HG03342 (cell line): Measurements from ENCODE around the gene ZFR2.

Experiments
- ATAC-seq: cut with Tn5 transposase; IDR thresholded peaks from one replicate; pipeline ENCODE4 v1.9.1; 2021; ENCODE audit warnings: mild to moderate bottlenecking, moderate library complexity; ENCODE audit not compliant: unreplicated experiment

ZFR2 gene

DNA sequence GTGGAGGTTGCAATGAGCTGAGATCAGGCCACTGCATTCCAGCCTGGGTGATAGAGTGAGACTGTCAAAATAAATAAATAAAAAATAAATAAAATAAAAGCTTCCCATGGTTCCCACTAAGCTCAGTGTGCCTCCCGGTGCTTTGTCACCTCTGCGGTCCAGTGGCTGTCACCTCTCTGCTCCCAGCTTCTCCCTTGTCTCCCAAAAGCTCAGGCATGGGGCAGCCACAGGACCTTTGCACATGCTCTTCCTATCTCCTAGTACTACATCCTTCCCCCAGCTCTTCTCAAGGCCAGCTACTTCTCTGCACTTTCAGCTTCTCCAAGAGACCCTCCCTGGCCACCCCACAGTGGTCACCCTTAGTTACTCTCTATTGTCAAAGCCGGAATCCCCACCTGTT lies 75.0 kb downstream of the ZFR2 start:
- no peak for ATAC-seq

DNA sequence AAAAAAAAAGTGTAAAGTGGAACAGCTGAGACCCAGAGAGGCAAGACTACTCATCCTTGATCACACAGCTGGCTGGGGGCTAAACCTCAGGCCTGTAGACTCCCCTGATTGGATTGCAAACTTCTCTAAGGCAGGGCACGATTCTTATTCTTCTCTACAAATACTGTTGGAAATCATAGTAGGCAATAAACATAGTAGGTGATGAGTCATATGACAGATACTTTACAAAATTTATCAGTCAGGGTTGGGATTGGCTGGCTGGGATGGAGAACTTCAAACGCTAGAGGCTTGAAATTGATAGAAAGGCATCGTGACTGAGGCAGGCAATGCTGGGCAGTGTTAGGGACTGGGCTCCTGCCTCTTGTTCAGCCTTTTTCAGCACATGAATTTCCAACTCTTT lies 76.7 kb downstream of the ZFR2 start:
- no peak for ATAC-seq

DNA sequence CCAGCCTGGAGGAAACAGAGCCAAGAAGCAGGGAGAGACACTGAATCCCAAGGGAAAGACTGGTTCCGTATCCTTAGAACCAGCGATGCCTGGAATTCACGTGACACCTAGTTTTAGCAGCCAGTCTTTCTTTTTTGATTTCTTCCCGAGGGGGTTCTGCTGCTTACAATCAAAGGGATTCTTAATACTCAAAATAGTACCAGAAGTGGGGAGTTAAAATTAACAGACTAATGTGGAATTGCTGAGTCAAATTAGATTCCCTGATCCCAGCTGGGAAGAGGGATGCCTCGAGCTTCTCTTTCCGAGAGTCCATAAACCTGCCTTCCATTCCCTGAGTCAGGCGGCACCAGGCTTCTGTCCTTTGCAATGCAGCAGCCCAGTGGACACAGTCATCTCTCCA lies 77.9 kb downstream of the ZFR2 start:
- ATAC-seq, result no peak

DNA sequence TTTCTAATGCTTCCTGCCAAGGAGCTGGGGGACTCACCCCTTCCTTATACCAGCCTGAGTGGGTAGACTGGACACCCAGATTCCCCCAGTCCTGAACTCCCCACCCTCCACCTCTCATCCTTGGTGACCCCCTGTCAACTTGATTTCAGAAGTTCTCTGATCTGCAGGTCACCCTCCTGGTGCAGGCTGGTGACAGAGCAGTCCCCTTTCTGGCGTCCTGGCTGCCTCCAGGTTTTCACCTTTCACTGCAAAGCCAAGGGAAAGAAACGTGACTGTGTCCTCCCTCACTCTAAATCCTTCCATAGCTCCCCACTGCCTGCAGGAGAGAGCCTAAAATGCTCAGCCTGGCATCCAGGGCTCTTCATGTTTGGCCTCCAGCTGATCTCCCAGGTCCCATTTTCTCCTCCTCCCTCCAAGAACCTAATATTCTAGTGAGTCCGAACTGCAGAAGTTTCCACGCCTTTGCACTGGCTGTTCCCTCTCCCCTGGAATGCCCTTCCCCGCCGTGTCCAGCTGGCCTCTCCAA lies 78.6 kb downstream of the ZFR2 start:
- no peak for ATAC-seq

DNA sequence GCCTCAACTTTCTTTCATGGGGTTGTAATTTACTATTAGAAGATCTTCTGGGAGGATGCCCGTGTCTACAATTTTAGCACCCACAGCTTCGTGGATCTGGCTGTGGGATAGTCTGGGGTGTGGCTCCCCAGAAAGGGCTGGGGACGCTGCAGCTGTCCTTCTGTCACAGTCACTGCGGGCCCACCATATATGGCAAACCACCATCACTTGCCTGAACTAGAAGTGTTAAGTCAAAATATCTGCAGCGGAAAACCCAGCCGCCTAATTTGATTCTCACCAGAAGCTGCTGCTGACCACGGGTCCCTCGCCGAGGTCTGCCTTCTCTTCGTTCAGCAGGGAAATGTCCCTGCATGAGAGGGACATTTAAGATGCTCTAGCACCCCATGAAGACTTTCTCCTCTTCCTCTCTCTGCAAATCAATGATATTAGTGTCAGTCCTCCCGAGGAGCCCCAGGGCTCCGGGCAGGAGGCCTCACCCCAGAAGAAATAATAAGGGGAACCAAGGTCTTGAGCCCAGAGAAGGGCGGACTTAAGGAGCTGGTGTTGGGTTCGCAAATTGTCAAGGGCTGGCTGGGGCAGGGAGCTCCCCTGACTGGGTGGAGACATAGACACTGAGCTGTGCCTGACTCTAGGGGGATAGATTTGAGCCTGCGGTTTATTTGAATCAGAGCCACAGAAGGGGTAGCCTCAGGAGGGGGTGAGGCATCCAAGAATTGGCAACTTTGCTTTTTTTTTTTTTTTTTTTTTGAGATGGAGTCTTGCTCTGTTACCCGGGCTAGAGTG lies 79.7 kb downstream of the ZFR2 start:
- ATAC-seq, result no peak

DNA sequence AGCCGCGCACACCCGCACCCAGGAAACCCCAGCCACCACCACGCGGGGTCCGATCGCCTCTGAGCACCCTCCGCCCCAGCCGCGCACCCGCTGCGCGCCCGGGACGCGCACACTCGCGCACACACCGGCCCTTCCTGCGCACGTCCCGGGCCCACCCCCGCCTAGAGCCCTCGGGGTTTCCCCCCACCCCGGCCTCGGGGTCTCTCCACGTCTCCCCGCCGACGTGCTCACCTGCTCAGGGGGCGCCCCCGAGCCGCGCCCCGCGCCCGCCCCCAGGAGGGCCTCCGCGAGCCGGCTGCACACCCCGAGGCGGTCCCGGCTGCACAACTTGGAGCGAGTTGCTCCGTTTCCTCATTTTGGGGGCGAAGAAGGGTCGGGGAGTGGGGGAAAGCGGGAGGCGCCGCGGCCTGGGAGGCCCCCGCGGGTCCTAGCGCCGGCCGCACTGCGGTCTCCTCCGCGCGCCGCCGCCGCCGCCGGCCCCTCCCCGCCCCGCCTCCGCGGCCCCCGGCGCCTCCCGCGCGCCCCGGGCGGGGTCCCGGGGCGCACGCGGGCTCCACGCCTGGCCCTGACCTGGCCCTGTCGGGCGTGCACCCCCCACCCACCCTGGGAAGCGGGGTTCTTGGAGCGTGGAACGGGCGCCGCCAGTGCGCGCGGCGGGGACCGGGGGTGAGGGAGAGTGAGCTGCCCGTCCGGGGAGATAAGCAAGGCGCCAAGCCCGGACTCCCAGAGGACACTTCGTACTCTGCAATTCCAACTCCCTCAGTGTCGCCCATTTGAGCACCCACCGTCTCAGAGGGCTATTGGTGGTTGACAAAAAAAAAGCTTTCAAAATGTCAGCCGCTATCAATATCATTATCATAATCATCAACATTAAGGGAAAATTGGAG lies 82.7 kb downstream of the ZFR2 start, which contains the start of gene MATK:
Gene MATK (minus strand): TSS at position 444 of the 887 bp plus-strand sequence. CDS start 1,246 bp downstream, outside the sequence.
- ATAC-seq, result no peak

DNA sequence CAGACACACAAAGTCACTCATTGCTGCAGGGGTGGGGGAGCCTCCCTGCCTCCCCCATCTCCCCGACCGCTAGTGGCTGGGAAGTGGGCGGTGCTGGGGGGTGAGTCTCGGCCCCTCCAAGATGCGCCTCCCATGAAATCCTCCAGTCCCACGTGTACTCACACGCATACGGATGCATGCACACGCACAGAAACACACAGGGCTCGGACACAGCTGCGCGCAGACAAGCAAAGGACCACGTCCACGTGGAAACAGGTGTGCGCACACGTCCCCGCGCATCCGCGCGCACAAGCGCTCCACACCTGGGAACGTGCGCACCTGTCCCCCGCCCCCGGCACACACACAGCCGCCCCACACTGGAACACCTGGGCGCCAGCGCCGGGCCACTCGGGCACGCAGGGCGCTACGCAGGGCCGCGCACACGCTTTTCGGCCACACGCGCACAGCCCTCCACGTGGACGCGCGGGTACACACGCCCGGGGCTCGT lies 83.3 kb downstream of the ZFR2 start:
- ATAC-seq, result no peak

DNA sequence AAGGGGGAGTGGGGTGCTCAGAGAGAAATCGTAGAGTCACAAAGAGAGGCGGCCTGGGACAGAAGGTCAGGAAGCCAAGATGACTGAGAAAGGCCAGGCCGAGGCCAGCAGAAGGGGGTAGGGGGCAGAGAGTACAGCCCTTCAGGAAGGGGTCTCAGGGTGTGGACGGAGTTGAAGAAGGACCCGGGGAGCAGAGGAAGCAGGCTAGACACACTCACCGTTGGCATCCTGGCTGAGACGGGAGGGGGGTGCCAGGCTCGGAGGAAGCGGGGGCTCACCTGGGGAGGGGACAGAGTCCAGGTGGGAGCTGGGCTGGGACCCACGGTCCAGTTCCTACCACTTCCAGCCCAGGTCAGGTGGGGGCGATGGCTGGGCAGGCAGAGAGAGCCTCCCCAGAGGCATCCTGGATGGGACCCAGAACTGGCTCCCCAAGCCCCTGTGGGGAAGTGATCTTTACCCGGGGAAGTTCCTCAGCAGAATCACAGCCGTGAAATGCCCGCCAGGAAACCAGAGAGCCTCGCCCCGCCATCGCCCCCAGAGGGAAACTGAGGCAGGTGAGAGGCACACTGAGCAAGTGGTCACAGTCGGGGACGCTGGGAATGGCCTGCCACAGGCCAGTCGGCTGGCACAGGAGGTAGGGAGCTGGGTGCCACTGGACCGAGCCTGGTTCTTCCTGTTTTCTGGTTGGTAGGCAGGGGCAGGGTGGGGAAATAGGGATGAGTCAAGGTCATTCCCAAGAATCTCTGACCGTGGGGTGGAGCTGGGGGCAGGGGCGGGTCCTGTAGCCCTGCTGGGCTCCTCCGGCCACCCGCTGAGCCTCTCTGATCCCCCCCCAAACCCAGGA lies 84.0 kb downstream of the ZFR2 start:
- ATAC-seq, result no peak

DNA sequence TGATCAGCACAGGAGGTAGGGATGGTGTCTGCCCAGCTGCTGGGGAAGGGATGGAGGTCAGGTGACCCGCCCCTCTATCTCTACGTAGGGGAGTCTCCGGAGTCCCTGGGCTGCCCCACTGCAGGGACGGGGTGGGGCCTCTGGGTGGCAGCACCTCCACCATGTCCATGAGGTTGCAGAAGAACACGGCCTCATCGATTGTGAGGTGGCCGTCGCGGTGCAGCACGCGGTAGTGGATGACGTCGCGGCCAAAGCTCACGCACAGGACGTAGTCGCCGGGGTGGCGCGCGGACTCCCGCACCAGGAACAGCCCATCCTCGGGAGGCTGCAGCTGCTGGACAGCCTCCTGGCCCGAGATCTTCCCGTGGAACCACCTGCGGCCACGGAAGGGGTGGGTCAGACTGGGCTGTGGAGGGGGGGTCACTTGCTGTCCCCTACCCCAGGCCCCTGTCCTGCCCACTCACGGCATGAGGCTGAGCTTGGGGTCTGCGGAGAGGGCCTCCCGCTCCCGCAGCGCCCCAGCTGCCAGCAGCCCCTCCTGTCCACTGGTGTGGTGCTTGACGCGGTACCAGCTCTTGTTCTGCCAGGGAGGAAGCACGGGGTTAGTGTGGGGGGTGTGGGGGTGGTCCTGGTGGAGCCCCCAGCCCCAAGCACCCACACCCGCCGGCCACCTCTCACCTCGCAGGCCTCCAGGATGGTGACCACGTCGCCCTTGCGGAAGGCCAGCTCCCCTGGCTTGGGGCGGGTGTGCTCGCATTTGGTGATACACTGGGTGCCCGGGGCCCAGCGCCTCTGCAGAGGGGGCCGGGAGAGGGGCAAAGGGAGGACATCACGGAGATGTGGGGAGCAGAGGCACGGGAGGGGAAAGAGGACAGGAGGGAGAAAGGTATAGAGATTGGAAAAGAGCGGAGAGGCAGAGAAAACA lies 84.9 kb downstream of the ZFR2 start:
- no peak for ATAC-seq

DNA sequence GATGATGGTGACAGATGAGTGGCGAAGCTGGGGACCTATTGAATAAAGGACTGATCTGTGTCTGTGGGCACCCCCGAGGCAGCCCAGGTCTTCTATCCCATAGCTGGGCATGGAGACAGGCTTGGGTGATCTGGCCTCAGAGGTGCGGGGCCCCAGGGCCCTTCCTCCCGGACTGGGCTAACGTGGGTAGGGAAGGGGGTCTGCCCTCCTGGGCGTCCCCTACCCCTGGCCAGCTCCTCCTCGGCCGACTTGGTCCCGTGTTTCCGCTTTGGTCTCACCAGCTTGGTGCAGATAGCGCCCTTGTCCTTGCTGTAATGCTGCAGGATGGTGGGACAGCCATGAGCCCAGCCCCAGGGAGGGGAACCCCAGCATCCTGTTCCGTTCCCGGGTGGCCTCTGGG lies 85.9 kb downstream of the ZFR2 start:
- ATAC-seq, result no peak

DNA sequence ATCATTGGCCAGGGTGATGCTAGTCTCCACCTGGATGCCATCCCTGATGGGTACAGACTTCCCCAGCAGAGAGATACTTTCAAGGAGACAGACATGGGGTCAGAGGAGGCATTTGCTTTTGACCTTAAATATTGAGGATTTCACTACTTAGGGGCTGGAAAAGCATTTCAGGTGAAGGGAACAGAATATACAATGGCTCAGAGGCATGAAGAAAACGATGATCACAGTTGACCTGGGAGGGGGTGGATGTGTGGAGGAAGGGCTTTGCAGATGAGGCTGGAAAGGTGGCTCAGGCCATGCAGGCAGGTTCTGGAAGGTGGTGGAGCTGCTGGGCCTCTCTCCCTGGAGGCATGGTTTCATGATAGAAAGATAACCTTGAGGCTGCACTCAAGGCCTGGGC lies 86.5 kb downstream of the ZFR2 start:
- no peak for ATAC-seq

DNA sequence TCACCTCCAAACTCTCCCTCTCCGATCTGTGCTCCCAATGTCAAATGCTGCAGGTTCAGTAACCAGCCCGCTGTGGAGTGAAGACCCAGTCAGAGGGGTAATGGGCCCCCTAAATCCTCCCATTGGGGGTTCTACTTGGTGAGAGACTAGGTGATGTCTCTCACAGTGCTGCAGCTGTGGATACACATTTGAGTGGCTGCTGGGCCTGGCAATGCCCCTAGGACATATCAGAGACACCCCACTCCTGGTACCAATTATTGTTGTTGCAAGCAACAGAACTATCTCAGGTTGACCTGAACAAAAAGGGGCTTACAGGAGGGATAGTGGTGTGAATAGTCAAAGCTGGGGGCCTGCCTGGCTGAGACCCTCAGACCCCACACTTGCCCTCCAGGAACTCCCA lies 87.2 kb downstream of the ZFR2 start:
- no peak for ATAC-seq

DNA sequence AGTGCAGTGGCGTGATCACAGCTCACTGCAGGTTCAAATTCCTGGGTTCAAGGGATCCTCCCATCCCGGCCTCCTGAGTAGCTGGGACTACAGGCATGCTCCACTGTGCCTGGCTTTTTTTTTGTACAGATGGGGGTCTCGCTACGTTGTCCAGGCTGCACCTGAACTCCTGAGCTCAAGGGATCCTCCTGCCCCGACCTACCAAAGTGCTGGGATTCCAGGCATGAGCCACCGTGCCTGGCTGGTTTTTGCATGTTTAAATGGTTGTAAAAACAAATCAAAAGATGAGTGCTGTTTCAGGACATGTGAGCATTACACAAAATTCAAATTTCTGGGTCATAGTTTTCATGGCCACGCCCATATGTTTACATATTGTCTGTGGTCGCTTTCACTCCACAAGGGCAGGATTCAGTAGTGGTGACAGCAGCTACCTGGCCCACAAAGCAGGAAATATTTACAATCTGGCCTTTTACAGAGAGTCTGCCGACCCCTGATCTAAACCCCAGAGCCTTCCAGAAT lies 88.0 kb downstream of the ZFR2 start:
- ATAC-seq, result no peak

DNA sequence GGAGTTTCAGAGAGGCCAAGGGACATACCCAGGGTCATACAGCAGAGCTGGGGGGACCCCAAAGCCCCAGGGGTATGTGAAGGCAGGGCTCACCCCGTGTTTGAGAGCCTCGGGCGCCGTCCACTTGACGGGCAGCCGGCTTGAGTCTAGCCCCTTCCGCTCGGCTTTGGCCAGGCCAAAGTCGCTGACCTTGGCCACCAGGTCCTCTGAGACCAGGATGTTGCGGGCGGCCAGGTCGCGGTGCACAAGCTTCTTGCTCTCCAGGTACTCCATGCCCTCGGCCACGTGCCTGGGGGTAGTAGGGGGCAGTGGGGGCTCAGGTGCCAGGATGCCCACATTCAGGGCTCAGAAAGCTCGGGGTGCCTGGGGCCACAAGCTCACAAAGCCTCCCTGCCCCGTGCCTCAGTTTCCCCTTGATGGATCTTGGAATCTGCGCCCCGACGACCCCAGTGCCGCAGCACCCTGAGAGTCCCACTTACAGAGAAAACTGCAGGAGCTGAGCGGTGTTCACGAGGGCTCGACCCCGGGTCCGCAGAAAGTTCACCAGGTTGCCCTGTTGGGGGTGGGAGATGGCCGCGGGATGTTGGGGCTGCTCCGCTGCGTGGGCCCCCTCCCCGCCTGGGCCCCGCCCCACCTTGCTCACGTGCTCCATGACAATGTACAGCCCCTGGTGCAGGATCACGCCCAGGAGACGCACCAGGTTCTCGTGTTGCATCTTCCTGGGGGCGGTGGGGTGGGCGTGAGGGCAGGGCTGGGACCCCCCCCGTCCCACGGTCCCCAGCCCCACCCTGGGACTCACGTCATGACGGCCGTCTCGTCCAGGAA lies 89.7 kb downstream of the ZFR2 start:
- no peak for ATAC-seq

DNA sequence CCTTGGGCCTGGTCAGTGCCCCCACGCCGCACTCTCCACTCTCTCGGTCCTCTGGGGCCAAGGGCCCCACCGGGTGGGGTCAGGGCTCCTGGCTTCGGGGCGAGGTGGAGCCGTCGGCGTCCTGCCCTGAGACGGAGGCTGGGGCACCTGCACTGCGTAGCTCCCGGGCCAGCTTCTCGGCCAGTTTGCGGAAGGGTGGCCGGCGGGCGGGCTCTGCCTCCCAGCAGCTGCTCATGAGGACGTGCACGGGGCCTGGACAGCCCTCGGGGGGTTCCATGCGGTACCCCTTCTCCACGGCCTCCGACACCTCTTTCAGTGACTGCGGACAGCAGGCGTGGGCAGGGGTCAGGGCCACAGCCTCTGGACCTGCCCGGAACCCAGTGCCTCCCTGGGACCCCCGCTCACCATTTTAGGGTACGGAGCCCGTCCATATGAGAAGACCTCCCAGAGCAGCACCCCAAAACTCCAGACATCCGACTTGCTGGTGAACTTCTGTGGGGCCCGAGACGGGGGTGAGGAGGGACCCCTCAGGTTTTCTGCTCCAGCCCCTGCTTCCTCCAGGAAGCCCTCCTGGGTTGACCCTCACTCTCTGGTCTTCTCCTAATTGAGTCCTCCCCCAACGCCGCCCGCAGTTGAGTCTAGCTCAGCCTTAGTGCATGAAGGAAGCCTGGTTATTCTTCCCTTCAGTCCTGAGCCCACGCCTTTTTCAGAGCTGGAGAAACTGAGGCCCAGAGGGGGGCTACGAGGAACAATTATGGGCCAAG lies 90.6 kb downstream of the ZFR2 start:
- ATAC-seq, result no peak

DNA sequence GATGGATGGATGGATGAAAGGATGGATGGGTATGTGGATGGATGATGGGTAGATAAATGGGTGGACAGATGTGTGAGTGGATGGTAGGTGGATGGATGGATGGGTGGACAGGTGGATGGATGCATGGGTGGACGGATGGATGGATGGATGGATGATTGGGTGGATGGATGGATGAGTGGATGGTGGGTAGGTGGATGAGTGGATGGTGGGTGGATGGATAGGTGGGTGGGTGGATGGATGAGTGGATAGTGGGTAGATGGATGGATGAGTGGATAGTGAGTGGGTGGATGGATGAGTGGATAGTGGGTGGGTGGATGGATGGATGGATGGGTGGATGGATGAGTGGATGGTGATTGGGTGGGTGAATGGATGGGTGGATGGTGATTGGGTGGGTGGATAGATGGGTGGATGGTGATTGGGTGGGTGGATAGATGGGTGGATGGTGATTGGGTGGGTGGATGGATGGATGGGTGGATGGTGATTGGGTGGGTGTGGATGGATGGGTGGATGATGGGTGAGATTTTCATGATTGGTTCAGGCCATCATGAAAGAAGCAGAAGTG lies 92.3 kb downstream of the ZFR2 start:
- no peak for ATAC-seq

DNA sequence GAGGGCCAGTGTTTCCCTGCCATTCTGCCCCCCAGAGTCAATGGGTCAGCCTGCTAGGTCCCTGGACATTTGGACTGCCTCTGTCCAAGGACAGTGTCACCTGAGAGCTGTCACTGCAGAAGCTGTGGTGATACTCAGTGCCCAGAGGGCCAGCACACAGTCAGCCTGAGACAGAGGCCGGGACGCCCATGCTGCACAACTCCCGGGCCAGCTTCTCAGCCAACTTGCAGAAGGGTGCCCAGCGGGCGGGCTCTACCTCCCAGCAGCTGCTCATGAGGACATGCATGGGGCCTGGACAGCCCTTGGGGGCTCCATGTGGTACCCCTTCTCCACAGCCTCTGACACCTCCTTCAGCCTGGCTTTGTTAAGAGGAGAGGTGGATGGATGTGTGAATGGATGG lies 93.0 kb downstream of the ZFR2 start:
- ATAC-seq, result no peak

DNA sequence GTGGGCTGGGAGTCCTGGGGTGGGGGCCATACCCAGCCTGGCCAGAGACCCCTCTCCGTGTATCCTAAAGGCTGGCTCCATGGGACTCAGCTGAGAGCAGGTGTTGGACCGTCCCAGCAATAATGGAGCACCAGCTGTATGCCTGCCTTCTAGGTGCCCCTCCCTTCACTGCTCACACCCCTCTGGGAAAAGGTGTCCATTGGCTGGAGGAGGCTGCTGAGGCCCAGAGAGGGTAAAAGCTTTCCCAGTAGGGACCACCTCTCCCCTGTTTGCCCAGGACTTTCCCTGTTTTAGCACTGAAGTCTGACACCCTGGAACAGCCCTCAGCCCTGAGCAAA lies 93.5 kb downstream of the ZFR2 start:
- ATAC-seq, result no peak
